Prostate gland (tissue), 2 donors: ENCODE measurements around the gene SPATA6L. TPM values are rescaled to one million over a fixed set of nuclear protein-coding genes. Genes with fewer than 3 reads are reported as not detected.

Experiments
- DNase-seq: peaks from one replicate; pipeline ENCODE4 v3.0.0-alpha.2; 2019; ENCODE audit warnings: low spot score
- H3K27ac ChIP-seq, 2 donors: fragments of 200-600 bp; sonication (generic); 2 replicates each; pipeline ENCODE4 v1.5.1; 2017 to 2019
- H3K27me3 ChIP-seq: fragments of 200-600 bp; sonication (generic); replicated peaks from 2 replicates; pipeline ENCODE4 v1.5.1; 2019; ENCODE audit not compliant: insufficient read depth
- H3K36me3 ChIP-seq, 2 donors: fragments of 200-600 bp; sonication (generic); 1 replicate in 1 of 2; 2 replicates in 1 of 2; pipeline versions ENCODE4 v1.5.1 to v1.8.1; 2017 to 2019
- H3K4me1 ChIP-seq: fragments of 200-600 bp; sonication (generic); replicated peaks from 2 replicates; pipeline ENCODE4 v1.5.1; 2019
- H3K4me3 ChIP-seq, 2 donors: fragments of 200-600 bp; sonication (generic); 2 replicates each; pipeline ENCODE4 v1.5.1; 2017 to 2019
- H3K9me3 ChIP-seq: fragments of 200-600 bp; sonication (generic); 2 replicates; pipeline ENCODE4 v1.5.1; 2017
- CTCF ChIP-seq, 4 experiments: fragments of 200-600 bp in 2 of 4; fragments of 450-650 bp in 2 of 4; sonication (generic) in 2 of 4; IDR thresholded peaks; 1 replicate in 3 of 4; 2 replicates in 1 of 4; pipeline ENCODE4 v1.5.1; 2016 to 2019; ENCODE audit warnings: antibody characterized with exemption in 4 of 4, mild to moderate bottlenecking in 2 of 4, moderate library complexity in 2 of 4
- POLR2A ChIP-seq: fragments of 450-650 bp; IDR thresholded peaks from one replicate; pipeline ENCODE4 v1.6.1; 2016; ENCODE audit warnings: antibody characterized with exemption, mild to moderate bottlenecking
- POLR2AphosphoS5 ChIP-seq: sonication (generic); formaldehyde crosslinking; IDR thresholded peaks from one replicate; pipeline ENCODE4 v1.6.1; 2017; ENCODE audit warnings: antibody characterized with exemption
- WGBS: methylation state at CpG from one replicate; pipeline ENCODE4 v1.1.5; 2018; 5-methylcytosine and 5-hydroxymethylcytosine counted together
- intact Hi-C: fragments of 100-400 bp; cut with DNase I; formaldehyde crosslinking; loops from one replicate; pipeline ENCODE4 v1.14.2; 2022
- total RNA-seq, 2 donors: library from RNA; depleted of rRNA; stranded (reverse); fragments of >200 nt; gene quantifications; one replicate each; pipeline ENCODE4 v1.1.0, GENCODE V29; 2016

The SPATA6L gene
- total RNA-seq, 2 donors from 2014 or later: 3.1 to 6.2 TPM

- Histone ChIP-seq H3K4me3 (no peak overlapping the region), H3K36me3 (no peaks in the 10 kb centered on the region), H3K4me1 (peaks cover 3% of the 10 kb centered on the region), H3K9me3 (no peaks in the 10 kb centered on the region), H3K27ac (peak overlapping the region; percentile 10 to 24), H3K27me3 (no peaks in the 10 kb centered on the region)
- WGBS: 36% methylated on average over 11 of the region's 11 CpGs
- no peak for DNase-seq
- intact Hi-C loops: no loop called here
- TF ChIP-seq CTCF (IDR thresholded peaks at IDR 0.05) (no peak), POLR2A (no peak), POLR2AphosphoS5 (peak; percentile 59)
These were observed 69.9 kb downstream of the SPATA6L start for GRCh38 chr9:4596165-4596922.

- Histone ChIP-seq H3K27me3 (no peaks in the 10 kb centered on the region), H3K4me3 (no peak overlapping the region), H3K4me1 (peaks cover 10% of the 10 kb centered on the region), H3K27ac (no peak overlapping the region), H3K9me3 (no peaks in the 10 kb centered on the region), H3K36me3 (no peaks in the 10 kb centered on the region)
- intact Hi-C loops: no loop called here
- 80% methylated on average over 2 of the region's 2 CpGs for WGBS
- TF ChIP-seq CTCF (IDR thresholded peaks at IDR 0.05): no peak
- TF ChIP-seq POLR2A: no peak
- TF ChIP-seq POLR2AphosphoS5: no peak
- no peak for DNase-seq
These were observed 71.3 kb downstream of the SPATA6L start for GRCh38 chr9:4594994-4595393.

- intact Hi-C loops: no loop called here
- H3K4me1 ChIP-seq: peaks cover 10% of the 10 kb centered on the region
- 79% methylated on average over 4 of the region's 4 CpGs for WGBS
- no peak overlapping the region for H3K27ac ChIP-seq
- H3K27me3 ChIP-seq: no peaks in the 10 kb centered on the region
- H3K36me3 ChIP-seq: no peaks in the 10 kb centered on the region
- no peak overlapping the region for H3K4me3 ChIP-seq
- TF ChIP-seq CTCF (IDR thresholded peaks at IDR 0.05): no peak
- no peak for TF ChIP-seq POLR2AphosphoS5
- TF ChIP-seq POLR2A: no peak
- DNase-seq: no peak
- no peaks in the 10 kb centered on the region for H3K9me3 ChIP-seq
These were observed 71.7 kb downstream of the SPATA6L start for GRCh38 chr9:4594545-4594944.

- Histone ChIP-seq H3K4me1 (peaks cover 10% of the 10 kb centered on the region), H3K4me3 (no peak overlapping the region), H3K27me3 (no peaks in the 10 kb centered on the region), H3K36me3 (no peaks in the 10 kb centered on the region), H3K27ac (no peak overlapping the region), H3K9me3 (no peaks in the 10 kb centered on the region)
- WGBS: 76% methylated on average over 1 of the region's 1 CpG
- no peak for DNase-seq
- TF ChIP-seq CTCF (IDR thresholded peaks at IDR 0.05): no peak
- TF ChIP-seq POLR2AphosphoS5: no peak
- no peak for TF ChIP-seq POLR2A
- intact Hi-C loops: no loop called here
These were observed 73.4 kb downstream of the SPATA6L start for GRCh38 chr9:4592886-4593285.

GRCh38 chr9:4592295-4592694 lies 74.0 kb downstream of the SPATA6L start:
- intact Hi-C loops: no loop called here

More at GRCh38 chr9:4592295-4592694, 74.0 kb downstream of the SPATA6L start:
- WGBS: 49% methylated on average over 3 of the region's 3 CpGs
- H3K4me1 ChIP-seq: peaks cover 10% of the 10 kb centered on the region
- no peak overlapping the region for H3K4me3 ChIP-seq
- no peaks in the 10 kb centered on the region for H3K27me3 ChIP-seq
- TF ChIP-seq CTCF (IDR thresholded peaks at IDR 0.05) (no peak), POLR2AphosphoS5 (no peak), POLR2A (no peak)
- no peak overlapping the region for H3K27ac ChIP-seq
- DNase-seq: no peak
- no peaks in the 10 kb centered on the region for H3K9me3 ChIP-seq
- H3K36me3 ChIP-seq: no peaks in the 10 kb centered on the region
